Suppressor macrophage treated with lipopolysaccharide for 1 hour (primary cell): ENCODE measurements around the gene SLC4A2.

ENCODE experiments used
- DNase-seq, 3 donors: peaks; one replicate each; pipeline ENCODE4 v3.0.0-alpha.2; 2020 to 2022

Gene SLC4A2

GRCh38 chr7:151095828-151096475, 36.6 kb downstream of the SLC4A2 start:
- DNase-seq, result no peak

DNA sequence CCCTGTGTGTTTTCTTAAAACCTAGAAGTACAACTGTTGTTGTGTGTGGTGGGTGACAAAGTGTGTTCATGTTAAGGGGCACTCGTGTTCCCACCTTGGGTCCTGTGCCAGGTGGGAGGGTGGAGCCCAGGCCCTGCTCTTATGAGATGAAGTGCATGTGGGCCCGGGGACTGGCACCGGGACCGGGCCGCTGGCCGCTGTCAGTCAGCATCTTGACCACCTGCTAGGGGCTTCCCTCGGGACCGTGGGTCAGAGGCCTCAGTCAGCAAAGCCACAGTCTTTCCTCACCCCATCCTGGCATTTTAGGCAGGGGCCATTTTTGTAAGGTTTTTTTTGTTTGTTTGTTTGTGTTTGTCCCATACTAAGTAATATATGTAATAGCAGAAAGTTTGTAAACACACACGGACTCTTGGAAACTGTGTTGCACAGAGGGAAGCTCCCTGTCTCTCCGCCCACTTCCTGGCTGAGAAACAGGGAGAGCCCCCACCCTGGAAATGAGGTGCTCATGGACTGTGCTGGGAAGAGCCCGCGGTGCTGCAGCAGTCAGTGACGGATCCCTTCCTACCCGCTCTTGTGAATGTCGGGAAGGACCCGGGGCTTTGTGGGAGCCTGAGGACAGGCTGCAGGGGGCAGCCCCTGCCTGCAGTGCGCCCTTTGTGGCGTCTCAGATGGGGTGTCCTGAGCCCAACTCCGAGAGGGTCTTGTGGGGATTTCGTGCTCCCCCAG, 40.3 kb downstream of the SLC4A2 start:
- DNase-seq, result peak in 2 of 3 donors; percentile 43 to 44

DNA sequence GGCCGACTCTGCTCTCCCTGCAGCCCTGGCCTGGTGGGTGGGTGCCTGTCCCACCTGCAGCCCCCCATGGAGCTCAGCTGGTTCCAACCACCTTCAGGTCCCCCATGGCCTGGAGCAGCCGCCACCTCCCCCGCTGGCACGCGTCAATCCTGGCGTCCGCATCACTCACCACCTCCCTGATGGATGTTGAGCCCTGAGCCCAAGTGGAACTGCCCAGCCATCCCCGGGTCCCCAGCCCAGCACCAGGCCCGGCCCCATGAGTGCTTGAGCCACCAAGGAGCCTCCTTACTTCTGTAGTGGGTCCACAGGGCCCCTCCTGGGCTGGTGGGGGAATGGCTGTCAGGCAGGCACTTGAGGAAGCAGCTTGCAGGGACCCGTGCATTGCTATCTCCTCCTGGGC, 41.5 kb downstream of the SLC4A2 start:
- no peak for DNase-seq

DNA sequence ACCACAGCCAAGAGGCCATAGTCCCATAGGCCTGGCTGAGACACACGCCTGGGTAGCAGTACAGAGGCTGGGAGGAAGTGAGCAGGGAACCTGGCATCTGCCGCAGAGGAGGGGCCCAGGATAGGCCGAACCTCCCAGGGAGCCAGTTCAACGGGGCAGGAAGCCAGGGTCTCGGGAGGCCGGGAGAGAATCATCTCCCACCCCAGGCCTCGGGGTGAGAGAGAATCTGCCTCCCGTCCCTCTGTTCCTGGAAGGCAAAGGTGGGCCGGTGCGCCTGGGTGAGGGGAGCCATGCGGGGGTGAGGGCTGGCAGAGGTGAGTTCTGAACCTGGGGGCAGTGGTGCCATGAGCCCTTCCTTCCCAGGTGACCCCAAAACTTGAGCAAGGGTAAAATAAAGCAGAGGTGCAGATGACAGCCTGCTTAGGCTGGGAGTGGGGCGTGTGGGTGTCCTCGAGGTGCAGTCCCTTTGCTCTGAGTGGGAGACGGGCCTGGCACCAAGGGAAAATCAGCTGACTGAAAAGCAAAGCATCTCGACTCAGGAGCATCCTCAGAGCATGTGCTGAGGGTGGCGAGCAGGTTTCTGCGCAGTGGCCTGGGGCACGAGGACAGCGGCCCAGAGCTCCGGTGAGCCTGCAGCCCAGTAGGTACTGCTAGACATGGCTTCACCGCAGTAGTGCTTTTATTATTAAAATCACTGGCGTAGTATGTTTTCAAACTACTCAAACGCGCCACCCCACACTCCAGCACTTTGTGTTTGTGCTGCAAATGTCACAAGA, 42.4 kb downstream of the SLC4A2 start:
- DNase-seq, result no peak

DNA sequence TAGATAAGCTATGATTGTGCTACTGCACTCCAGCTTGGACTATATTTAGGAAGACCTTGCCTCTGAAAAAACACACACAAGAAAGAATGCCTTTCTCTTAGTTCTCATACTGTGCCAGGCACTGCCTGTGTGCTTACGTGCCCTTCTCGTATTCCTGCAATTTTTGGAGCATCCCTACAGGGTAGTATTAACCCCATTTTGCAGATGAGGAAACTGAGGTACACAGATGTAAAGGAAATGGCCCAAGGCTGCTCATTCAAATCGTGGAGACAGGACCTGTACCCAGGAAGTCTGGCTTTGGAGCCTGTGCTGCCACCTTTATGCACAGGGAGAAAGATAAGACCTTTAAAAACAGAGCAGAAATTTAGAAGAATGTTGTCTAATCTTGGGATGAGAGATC, 43.6 kb downstream of the SLC4A2 start:
- no peak for DNase-seq

DNA sequence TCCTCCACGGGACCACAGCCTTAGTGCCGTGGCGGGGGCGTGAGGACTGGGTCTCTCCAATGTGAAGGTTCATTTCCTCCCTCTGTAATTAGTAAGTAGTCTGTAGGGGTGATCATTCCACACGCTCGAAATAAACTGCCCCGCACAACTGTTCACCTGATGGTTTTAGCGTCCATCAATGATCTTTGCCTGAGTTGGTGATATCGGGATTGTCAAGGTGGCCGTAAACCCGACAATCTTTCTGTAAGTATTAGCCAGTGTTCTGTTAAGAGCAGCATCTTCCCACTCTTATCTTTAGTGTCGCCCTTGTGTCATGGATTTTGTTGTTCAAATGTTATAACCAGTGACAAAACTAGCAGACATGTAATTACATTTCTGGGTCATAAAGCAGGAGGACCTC, 44.6 kb downstream of the SLC4A2 start:
- no peak for DNase-seq

- DNase-seq, result no peak
These were observed 45.2 kb downstream of the SLC4A2 start for GRCh38 chr7:151104411-151105235.

GRCh38 chr7:151107882-151108281, 48.5 kb downstream of the SLC4A2 start:
- no peak for DNase-seq

DNA sequence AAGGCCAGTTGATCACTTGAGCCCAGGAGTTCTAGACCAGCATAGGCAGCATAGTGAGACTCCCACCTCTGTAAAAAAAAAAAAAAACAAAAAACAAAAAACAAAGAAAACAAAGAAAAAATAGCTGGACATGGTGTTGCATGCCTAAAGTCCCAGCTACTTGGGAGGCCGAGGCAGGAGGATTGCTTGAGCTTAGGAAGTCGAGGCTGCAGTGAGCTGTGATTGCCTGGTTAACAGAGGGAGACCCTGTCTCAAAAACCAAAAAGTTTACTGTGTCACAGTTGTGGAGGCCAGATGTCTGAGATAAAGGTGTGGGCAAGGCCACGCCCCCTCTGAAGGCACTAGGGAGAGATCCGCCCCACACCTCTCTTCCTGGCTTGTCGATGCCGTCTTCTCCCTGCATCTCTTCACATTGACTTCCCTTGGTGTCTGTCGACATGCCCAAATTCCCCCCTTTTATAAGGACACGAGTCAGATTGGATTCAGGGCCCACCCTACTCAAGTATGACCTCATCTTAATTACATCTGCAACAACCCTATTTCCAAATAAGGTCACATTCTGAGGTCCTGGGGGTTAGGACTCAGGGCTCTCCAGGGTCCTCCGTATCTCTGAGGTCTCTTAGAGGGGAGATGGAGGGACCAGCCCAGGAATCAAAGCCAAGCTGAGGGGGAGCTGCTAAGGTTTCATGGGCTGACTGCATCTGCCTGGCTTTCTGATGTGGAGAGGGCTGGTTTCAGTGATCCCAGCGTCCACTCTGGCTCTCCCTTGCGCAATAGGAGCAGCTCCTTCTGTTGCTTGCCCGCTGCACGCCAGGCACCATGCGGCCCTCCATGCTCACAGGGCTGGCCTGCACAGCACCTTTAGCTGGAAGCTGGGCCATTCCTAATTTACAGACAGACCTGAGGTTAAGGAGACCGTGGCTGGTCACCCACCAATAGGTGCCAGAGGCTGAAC, 50.0 kb downstream of the SLC4A2 start:
- peak in 1 of 3 donors; percentile 32 for DNase-seq

- no peak for DNase-seq
These were observed 51.0 kb downstream of the SLC4A2 start for GRCh38 chr7:151110236-151110940.

GRCh38 chr7:151110941-151111645, 51.7 kb downstream of the SLC4A2 start:
- DNase-seq, result peak; percentile 79 to 87 (median 84)

GRCh38 chr7:151113344-151114150, 54.2 kb downstream of the SLC4A2 start:
- no peak for DNase-seq

DNA sequence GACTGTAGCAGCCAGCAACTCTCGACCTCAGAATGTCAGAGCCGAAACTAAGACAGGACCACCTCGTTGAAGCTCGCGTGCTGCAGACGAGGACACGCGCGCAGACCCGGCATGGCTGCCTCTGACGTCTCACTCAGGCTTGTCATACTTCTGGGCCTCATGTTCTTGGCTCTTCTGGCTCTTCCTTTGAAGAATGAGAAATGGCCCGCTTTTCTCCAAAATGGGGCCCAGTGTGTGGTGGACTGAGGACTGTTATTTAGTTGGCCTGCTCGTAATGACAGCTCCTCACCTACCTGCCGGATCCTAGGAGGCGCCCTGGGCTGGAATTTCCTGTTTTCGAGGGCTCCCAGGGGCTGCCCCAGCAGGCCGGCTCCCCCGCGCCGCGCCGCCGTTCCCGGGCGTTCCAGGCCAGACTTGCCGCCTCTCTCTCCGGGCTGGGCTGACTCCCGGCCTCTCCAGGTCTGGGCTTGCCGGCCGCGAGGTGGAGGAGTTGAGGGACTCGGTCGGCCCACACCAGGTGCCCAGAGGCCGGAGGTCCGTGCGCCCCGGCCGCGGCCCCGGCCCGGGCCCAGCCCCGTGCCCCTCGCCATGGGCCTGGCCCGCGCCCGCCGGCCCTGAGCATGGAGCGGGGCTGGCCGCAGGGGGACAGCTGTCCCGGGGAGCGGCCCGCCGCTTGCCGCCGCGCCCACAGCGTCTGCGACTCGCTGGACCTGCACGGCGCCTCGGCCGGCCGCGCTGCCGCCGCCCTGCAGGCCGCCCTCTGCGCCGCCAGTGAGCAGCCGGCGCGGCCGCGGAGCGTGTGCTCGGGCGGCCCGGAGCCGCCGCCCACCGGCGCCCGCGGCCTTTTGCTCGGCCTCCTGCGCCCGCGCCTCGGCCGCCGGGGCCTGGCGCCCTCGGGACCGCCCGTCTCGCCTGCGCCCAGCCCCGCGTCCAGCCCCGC, 55.0 kb downstream of the SLC4A2 start:
- peak; percentile 26 to 56 (median 39) for DNase-seq

GRCh38 chr7:151115121-151115835, 55.9 kb downstream of the SLC4A2 start:
- peak; percentile 48 to 81 (median 66) for DNase-seq

DNA sequence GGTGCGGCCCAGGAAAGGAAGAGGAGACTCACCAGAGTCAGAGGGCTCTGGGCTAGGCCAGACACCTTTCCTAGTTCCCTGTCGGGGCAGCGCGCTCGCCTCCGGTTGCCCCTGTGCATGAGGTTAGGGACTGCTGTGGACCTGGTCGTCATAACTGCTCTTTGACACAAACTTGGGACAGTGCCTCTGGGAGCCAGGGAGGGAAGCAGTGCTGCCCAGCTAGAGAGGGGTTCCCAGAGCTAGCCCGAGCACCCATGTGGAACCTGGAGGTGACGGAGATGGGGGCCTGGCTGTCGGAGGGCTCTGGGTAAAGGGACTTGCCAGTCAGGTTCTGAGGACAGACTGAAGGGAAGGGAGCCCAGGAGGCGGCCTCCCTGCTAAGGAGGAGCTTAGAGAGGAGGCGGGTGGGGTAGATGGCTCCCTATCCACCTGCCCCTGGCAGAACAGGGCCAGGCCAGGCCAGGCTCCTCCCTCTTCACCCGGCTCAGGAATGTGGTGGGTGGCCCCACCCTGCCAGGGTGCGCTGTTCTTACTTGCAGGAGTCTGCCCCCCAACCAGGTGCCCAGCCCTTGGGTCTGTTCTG, 56.5 kb downstream of the SLC4A2 start:
- no peak for DNase-seq

DNA sequence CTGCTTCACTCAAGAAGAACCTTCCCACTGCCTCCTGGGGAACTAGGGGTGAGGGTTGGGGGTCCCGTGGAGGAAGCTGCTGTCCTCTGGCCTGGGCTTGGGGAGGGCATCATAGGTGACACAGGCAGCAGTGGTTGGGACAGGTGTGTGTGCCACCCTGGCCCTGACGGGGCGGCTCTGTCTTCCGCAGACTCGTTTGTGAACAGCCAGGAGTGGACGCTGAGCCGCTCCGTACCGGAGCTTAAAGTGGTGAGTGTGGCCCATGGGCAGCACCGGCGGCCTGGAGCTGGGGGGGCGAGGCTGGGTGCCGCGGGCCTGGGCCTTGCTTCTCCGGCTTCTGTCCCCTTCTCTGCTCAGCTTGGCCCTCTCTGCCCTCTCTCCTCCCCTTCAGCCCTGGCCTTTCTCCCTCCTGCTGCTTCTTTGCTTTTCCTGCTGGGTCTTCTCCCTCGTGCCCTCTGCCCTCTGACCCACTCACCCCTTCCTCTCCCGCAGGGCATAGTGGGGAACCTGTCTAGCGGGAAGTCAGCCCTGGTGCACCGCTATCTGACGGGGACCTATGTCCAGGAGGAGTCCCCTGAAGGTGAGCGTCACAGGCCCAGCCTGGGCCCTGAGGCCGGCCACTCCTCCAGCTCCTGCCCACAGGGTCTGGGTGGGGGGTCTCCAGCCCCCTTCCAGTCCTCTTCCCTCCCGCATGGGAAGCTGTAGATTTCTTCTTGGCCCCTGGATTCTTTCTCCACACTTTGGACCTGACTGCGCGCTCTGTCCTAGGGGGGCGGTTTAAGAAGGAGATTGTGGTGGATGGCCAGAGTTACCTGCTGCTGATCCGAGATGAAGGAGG, 57.4 kb downstream of the SLC4A2 start:
- DNase-seq, result no peak
